B cell (primary cell): ENCODE results near the gene ZNF850. TPM values are rescaled to one million over a fixed set of nuclear protein-coding genes. Genes with fewer than 3 reads are reported as not detected.

Experiments used
- ATAC-seq: fragments of 200-7000 bp; cut with Tn5 transposase; one replicate; pipeline ENCODE4 v1.10.0; 2021; ENCODE audit warnings: low read depth, mild to moderate bottlenecking, moderate number of reproducible peaks, moderate library complexity
- CTCF ChIA-PET: fragments of 350-600 bp; sonication (Branson Sonifier 250); formaldehyde crosslinking; loops from one replicate; lab custom pipeline; 2021; ENCODE audit warnings: antibody characterized with exemption, inconsistent platforms; lab: Charles Lee
- POLR2A ChIA-PET: fragments of 350-600 bp; sonication (Branson Sonifier 250); formaldehyde crosslinking; loops from one replicate; lab custom pipeline; 2021; ENCODE audit warnings: antibody characterized with exemption; lab: Charles Lee
- DNase-seq: peaks from one replicate; pipeline ENCODE4 v3.0.0; 2013
- H2AFZ ChIP-seq: 2 replicates; pipeline ENCODE4 v1.6.1; 2012; ENCODE audit warnings: mild to moderate bottlenecking, low read depth, low read length; ENCODE audit not compliant: insufficient read depth, poor library complexity, severe bottlenecking
- H3K27ac ChIP-seq, 2 donors: 1 replicate in 1 of 2; 2 replicates in 1 of 2; pipeline ENCODE4 v1.5.1; 2012 to 2013; ENCODE audit warnings: low read length in 2 of 2, mild to moderate bottlenecking in 2 of 2, moderate library complexity in 1 of 2
- H3K27me3 ChIP-seq, 4 experiments: fragments of 200-600 bp in 1 of 4; sonication (generic) in 1 of 4; replicated peaks in 1 of 4; 1 replicate in 2 of 4; 2 replicates in 2 of 4; pipeline versions ENCODE4 v1.6.1 to v1.7.0; 2013 to 2016; ENCODE audit warnings: low read length in 3 of 4, mild to moderate bottlenecking in 2 of 4, mixed read lengths in 1 of 4, moderate library complexity in 1 of 4; ENCODE audit not compliant: insufficient read depth in 4 of 4, control insufficient read depth in 3 of 4; ENCODE audit errors: control extremely low read depth in 1 of 4
- H3K36me3 ChIP-seq, 2 experiments: replicated peaks in 1 of 2; 1 replicate in 1 of 2; 2 replicates in 1 of 2; pipeline versions ENCODE4 v1.6.1 to v1.7.1; 2013; ENCODE audit warnings: low read length in 1 of 2; ENCODE audit not compliant: insufficient read depth in 2 of 2, control insufficient read depth in 1 of 2; ENCODE audit errors: control extremely low read depth in 1 of 2, extremely low read depth in 1 of 2
- H3K4me1 ChIP-seq, 2 donors: fragments of 200-600 bp in 1 of 2; sonication (generic) in 1 of 2; 1 replicate in 1 of 2; 2 replicates in 1 of 2; pipeline versions ENCODE4 v1.5.1 to v1.6.1; 2013 to 2017; ENCODE audit warnings: low read length in 2 of 2; ENCODE audit not compliant: control insufficient read depth in 2 of 2, insufficient read depth in 2 of 2
- H3K4me2 ChIP-seq: replicated peaks from 2 replicates; pipeline ENCODE3; 2012; ENCODE audit warnings: mild to moderate bottlenecking, low read depth, low read length; ENCODE audit not compliant: poor library complexity, severe bottlenecking
- H3K4me3 ChIP-seq, 5 experiments: fragments of 200-600 bp in 1 of 5; sonication (generic) in 1 of 5; 1 replicate in 3 of 5; 2 replicates in 2 of 5; pipeline versions ENCODE4 v1.5.1 to v1.7.0; 2011 to 2016; ENCODE audit warnings: low read length in 4 of 5, mild to moderate bottlenecking in 4 of 5, low read depth in 2 of 5, control low read depth in 1 of 5, moderate library complexity in 1 of 5; ENCODE audit not compliant: insufficient read depth in 1 of 5; ENCODE audit errors: control extremely low read depth in 1 of 5, extremely low read depth in 1 of 5
- H3K79me2 ChIP-seq: fragments of 200-600 bp; sonication (generic); one replicate; pipeline ENCODE4 v1.6.0; 2016; ENCODE audit warnings: low read length; ENCODE audit not compliant: control insufficient read depth, insufficient read depth
- H3K9ac ChIP-seq: fragments of 200-600 bp; sonication (generic); 2 replicates; pipeline ENCODE4 v1.6.1; 2017; ENCODE audit warnings: mild to moderate bottlenecking, low read length, moderate library complexity
- H3K9me3 ChIP-seq, 3 donors: one replicate each; pipeline versions ENCODE4 v1.6.1 to v1.7.1; 2013; ENCODE audit warnings: low read length in 2 of 3; ENCODE audit not compliant: control insufficient read depth in 2 of 3, insufficient read depth in 1 of 3; ENCODE audit errors: control extremely low read depth in 1 of 3
- H4K20me1 ChIP-seq: 2 replicates; pipeline ENCODE4 v1.6.0; 2012; ENCODE audit warnings: mild to moderate bottlenecking, low read length; ENCODE audit not compliant: insufficient read depth, control insufficient read depth, poor library complexity, severe bottlenecking
- H3K27ac Mint-ChIP-seq: one replicate; pipeline ENCODE4 v1.8.0; 2021; ENCODE audit warnings: mixed read lengths
- H3K27me3 Mint-ChIP-seq: one replicate; pipeline ENCODE4 v1.8.0; 2021; ENCODE audit warnings: mixed read lengths
- H3K4me1 Mint-ChIP-seq: one replicate; pipeline ENCODE4 v1.8.0; 2021; ENCODE audit warnings: mixed read lengths
- H3K4me3 Mint-ChIP-seq: one replicate; pipeline ENCODE4 v1.8.0; 2021; ENCODE audit warnings: mixed read lengths
- H3K9me3 Mint-ChIP-seq: one replicate; pipeline ENCODE4 v1.8.0; 2022; ENCODE audit warnings: mixed read lengths; ENCODE audit not compliant: insufficient read depth
- CTCF ChIP-seq: fragments of 200-600 bp; IDR thresholded peaks from one replicate; pipeline ENCODE4 v1.8.0; 2022; ENCODE audit warnings: antibody characterized with exemption, mild to moderate bottlenecking
- EZH2 ChIP-seq: IDR thresholded peaks from 2 replicates; pipeline ENCODE4 v1.6.1; 2012; ENCODE audit warnings: borderline replicate concordance, low read depth, mild to moderate bottlenecking, moderate library complexity, low read length; ENCODE audit not compliant: insufficient read depth, poor library complexity, severe bottlenecking
- WGBS: methylation state at CpG from one replicate; pipeline ENCODE4 v1.1.5; 2013; ENCODE audit warnings: missing lambda C conversion rate; ENCODE audit not compliant: insufficient coverage; 5-methylcytosine and 5-hydroxymethylcytosine counted together
- intact Hi-C: fragments of 100-400 bp; cut with micrococcal nuclease; formaldehyde crosslinking; loops from one replicate; pipeline ENCODE4 v1.10.0; 2022
- polyA plus RNA-seq: library from polyadenylated mRNA; depleted of rRNA; stranded (reverse); fragments of >200 nt; gene quantifications from 2 replicates; pipeline ENCODE4 v1.2.3, GENCODE V29; 2012
- total RNA-seq, 2 donors: library from RNA; stranded (reverse); fragments of 120-200 nt in 1 of 2; gene quantifications; 1 replicate in 1 of 2; 2 replicates in 1 of 2; pipeline versions ENCODE4 v1.2.3 to v1.2.4, GENCODE V29; 2013 to 2022

ZNF850 gene
- total and polyA plus RNA-seq, 2 donors (not counting 1 experiment from before 2014, with no cell fraction given): 2.0 to 6.0 TPM

- H3K27me3 Mint-ChIP-seq: no peaks in the 10 kb centered on the region
Measured at GRCh38 chr19:36821758-36822157, 49.2 kb upstream of the ZNF850 start.

GRCh38 chr19:36819130-36819630, 46.6 kb upstream of the ZNF850 start:
- DNase-seq: no peak
- no CpG with 5 or more reads among the region's 7 CpGs for WGBS
- H4K20me1 ChIP-seq: no peaks in the 10 kb centered on the region
- intact Hi-C loops: no loop called here
- no peak overlapping the region for H3K9ac ChIP-seq
- H3K27ac ChIP-seq: no peak overlapping the region
- TF ChIP-seq CTCF (no peak), EZH2 (no peak)
- H3K27me3 ChIP-seq: no peaks in the 10 kb centered on the region
- Mint-ChIP-seq H3K9me3 (peaks cover 11% of the 10 kb centered on the region), H3K27ac (no peak overlapping the region), H3K27me3 (no peaks in the 10 kb centered on the region), H3K4me3 (no peak overlapping the region), H3K4me1 (no peaks in the 10 kb centered on the region)
- H3K4me1 ChIP-seq: no peaks in the 10 kb centered on the region
- peaks cover 19 to 38% of the 10 kb centered on the region in 2 experiments for H3K36me3 ChIP-seq
- peaks cover 44 to 88% (median 58%) of the 10 kb centered on the region in 3 donors for H3K9me3 ChIP-seq
- POLR2A ChIA-PET: no interaction called here
- peaks cover 30% of the 10 kb centered on the region for H3K79me2 ChIP-seq
- no peak overlapping the region for H3K4me2 ChIP-seq
- H2AFZ ChIP-seq: no peak overlapping the region
- ATAC-seq: no peak
- CTCF ChIA-PET: no interaction called here
- H3K4me3 ChIP-seq: peak overlapping the region in 1 of 5 experiments; percentile 4

More at GRCh38 chr19:36821758-36822157, 49.2 kb upstream of the ZNF850 start:
- H3K4me1 Mint-ChIP-seq: no peaks in the 10 kb centered on the region
- Histone ChIP-seq H3K9ac (no peak overlapping the region), H3K4me2 (no peak overlapping the region), H3K9me3 (peaks cover 36 to 85% (median 48%) of the 10 kb centered on the region in 3 donors), H3K36me3 (peaks cover 21 to 51% of the 10 kb centered on the region in 2 experiments), H3K4me3 (no peak overlapping the region), H3K79me2 (peaks cover 16% of the 10 kb centered on the region), H3K27ac (no peak overlapping the region), H4K20me1 (no peaks in the 10 kb centered on the region), H3K4me1 (no peaks in the 10 kb centered on the region), H3K27me3 (no peaks in the 10 kb centered on the region), H2AFZ (no peak overlapping the region)
- H3K27ac Mint-ChIP-seq: no peak overlapping the region
- TF ChIP-seq CTCF (no peak), EZH2 (no peak)
- ChIA-PET CTCF (no interaction called here), POLR2A (no interaction called here)
- intact Hi-C loops: no loop called here
- DNase-seq (no peak), ATAC-seq (no peak)
- WGBS: 100% methylated on average over 5 of the region's 5 CpGs
- H3K9me3 Mint-ChIP-seq: peaks cover 22% of the 10 kb centered on the region
- no peak overlapping the region for H3K4me3 Mint-ChIP-seq
